Astrocyte (in vitro differentiated cells and primary cell): ENCODE data around the gene TRDN.

Experiments
- EZH2 ChIP-seq: IDR thresholded peaks from 2 replicates; pipeline ENCODE4 v1.6.1; 2012; ENCODE audit warnings: mild to moderate bottlenecking, low read length, inconsistent platforms; ENCODE audit not compliant: insufficient read depth
- TF ChIP-seq, protein P1 (sequence below): IDR thresholded peaks from 2 replicates; pipeline ENCODE4 v1.5.1; 2011; ENCODE audit warnings: low read depth, mild to moderate bottlenecking, inconsistent platforms, low read length, moderate library complexity; ENCODE audit not compliant: insufficient read depth

DNA sequence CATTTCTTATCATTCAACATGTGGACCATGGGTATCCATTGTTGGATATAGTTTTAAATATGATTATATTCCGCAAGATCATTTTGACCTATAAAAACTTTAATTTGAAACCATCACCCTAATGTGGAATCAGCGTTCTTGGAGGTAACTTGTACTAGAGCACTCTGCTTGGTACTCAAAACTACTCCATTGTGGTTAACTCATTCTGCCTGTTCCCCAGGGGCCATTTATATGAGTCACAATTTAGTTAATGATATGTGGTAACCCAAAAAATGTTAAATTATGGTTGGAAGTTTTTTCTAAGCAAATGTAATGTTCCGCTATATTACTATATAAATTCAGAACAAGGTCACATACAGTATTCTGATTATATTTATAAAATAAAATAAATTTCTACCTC, 109.3 kb downstream of the TRDN start:
- TF ChIP-seq, protein P1, sequence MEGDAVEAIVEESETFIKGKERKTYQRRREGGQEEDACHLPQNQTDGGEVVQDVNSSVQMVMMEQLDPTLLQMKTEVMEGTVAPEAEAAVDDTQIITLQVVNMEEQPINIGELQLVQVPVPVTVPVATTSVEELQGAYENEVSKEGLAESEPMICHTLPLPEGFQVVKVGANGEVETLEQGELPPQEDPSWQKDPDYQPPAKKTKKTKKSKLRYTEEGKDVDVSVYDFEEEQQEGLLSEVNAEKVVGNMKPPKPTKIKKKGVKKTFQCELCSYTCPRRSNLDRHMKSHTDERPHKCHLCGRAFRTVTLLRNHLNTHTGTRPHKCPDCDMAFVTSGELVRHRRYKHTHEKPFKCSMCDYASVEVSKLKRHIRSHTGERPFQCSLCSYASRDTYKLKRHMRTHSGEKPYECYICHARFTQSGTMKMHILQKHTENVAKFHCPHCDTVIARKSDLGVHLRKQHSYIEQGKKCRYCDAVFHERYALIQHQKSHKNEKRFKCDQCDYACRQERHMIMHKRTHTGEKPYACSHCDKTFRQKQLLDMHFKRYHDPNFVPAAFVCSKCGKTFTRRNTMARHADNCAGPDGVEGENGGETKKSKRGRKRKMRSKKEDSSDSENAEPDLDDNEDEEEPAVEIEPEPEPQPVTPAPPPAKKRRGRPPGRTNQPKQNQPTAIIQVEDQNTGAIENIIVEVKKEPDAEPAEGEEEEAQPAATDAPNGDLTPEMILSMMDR: no peak
- TF ChIP-seq EZH2: no peak
